Astrocyte of the cerebellum (primary cell): Measurements from ENCODE around the gene NTM.

Source experiments
- DNase-seq: peaks from one replicate; pipeline ENCODE4 v3.0.0-alpha.2; 2011; ENCODE audit warnings: low read depth
- H3K4me3 ChIP-seq: 2 replicates; pipeline ENCODE4 v1.5.1; 2011; ENCODE audit warnings: mild to moderate bottlenecking, low read depth, low read length, moderate library complexity
- CTCF ChIP-seq: IDR thresholded peaks from 2 replicates; pipeline ENCODE4 v1.5.1; 2012; ENCODE audit warnings: low read length, low read depth, moderate library complexity, mild to moderate bottlenecking; ENCODE audit errors: missing control alignments
- in situ Hi-C: cut with HindIII; loops from 2 replicates; pipeline ENCODE4 v1.10.0; 2017; ENCODE audit warnings: low sequenced_read_pairs

NTM gene

GRCh38 chr11:131902421-131902820 lies 532.0 kb downstream of the NTM start:
- in situ Hi-C loops, result no loop called here
- TF ChIP-seq CTCF, result no peak

GRCh38 chr11:131903074-131903473 lies 532.7 kb downstream of the NTM start:
- in situ Hi-C loops, result no loop called here
- TF ChIP-seq CTCF, result no peak
- no peak for DNase-seq

More at GRCh38 chr11:131902421-131902820, 532.0 kb downstream of the NTM start:
- DNase-seq, result no peak
- H3K4me3 ChIP-seq, result no peak overlapping the region

GRCh38 chr11:131904756-131905155 lies 534.3 kb downstream of the NTM start:
- no peak for TF ChIP-seq CTCF
- DNase-seq, result peak; percentile 59
- in situ Hi-C loops, result no loop called here
- no peak overlapping the region for H3K4me3 ChIP-seq

More at GRCh38 chr11:131903074-131903473, 532.7 kb downstream of the NTM start:
- no peak overlapping the region for H3K4me3 ChIP-seq

- in situ Hi-C loops, result no loop called here
- TF ChIP-seq CTCF, result peak; percentile 41
- no peak for DNase-seq
- no peak overlapping the region for H3K4me3 ChIP-seq
These were observed 536.5 kb downstream of the NTM start for GRCh38 chr11:131906963-131907362.

GRCh38 chr11:131907371-131907770 lies 537.0 kb downstream of the NTM start:
- no peak for TF ChIP-seq CTCF
- H3K4me3 ChIP-seq, result no peak overlapping the region
- DNase-seq, result no peak
- in situ Hi-C loops, result no loop called here

GRCh38 chr11:131908316-131908715 lies 537.9 kb downstream of the NTM start:
- no peak for DNase-seq
- H3K4me3 ChIP-seq, result no peak overlapping the region
- in situ Hi-C loops, result no loop called here
- no peak for TF ChIP-seq CTCF
